Ovary (tissue), 9 donors: ENCODE results near the gene SF3B3. TPM values are rescaled to one million over a fixed set of nuclear protein-coding genes. Genes with fewer than 3 reads are reported as not detected.
A peak's percentile ranks its signal among the peaks of the same experiment; 100 is the strongest.

Source experiments
- DNase-seq, 5 donors: peaks; one replicate each; pipeline ENCODE4 v3.0.0-alpha.2; 2019 to 2020
- H3K27ac ChIP-seq, 2 donors: fragments of 200-600 bp; one replicate each; pipeline versions ENCODE4 v1.5.1 to v1.8.0; 2019 to 2022
- H3K27me3 ChIP-seq: fragments of 200-600 bp; one replicate; pipeline ENCODE4 v1.8.0; 2022
- H3K36me3 ChIP-seq: fragments of 200-600 bp; sonication (generic); one replicate; pipeline ENCODE4 v1.5.1; 2019
- H3K4me1 ChIP-seq: one replicate; pipeline ENCODE4 v1.8.1; 2013; ENCODE audit warnings: mild to moderate bottlenecking, moderate library complexity; ENCODE audit not compliant: insufficient read depth
- H3K4me3 ChIP-seq: fragments of 200-600 bp; sonication (generic); one replicate; pipeline ENCODE4 v1.5.1; 2017
- H3K9me3 ChIP-seq, 2 donors: fragments of 200-600 bp in 1 of 2; sonication (generic) in 1 of 2; one replicate each; pipeline versions ENCODE4 v1.5.1 to v1.8.1; 2013 to 2019; ENCODE audit warnings: mild to moderate bottlenecking in 1 of 2, moderate library complexity in 1 of 2
- EP300 ChIP-seq: sonication (generic); formaldehyde crosslinking; IDR thresholded peaks from one replicate; pipeline ENCODE4 v1.6.1; 2017; ENCODE audit warnings: antibody characterized with exemption
- POLR2A ChIP-seq: fragments of 450-650 bp; IDR thresholded peaks from one replicate; pipeline ENCODE4 v1.6.1; 2017; ENCODE audit warnings: antibody characterized with exemption, mild to moderate bottlenecking, moderate library complexity
- WGBS, 3 donors: extraction: QIAGEN DNeasy Blood & Tissue Kit in 1 of 3; methylation state at CpG; one replicate each; pipeline versions ENCODE4 v1.1.5 to v1.1.7; 2013 to 2017; 5-methylcytosine and 5-hydroxymethylcytosine counted together
- intact Hi-C, 4 donors: fragments of 100-400 bp; cut with DNase I; formaldehyde crosslinking; loops; one replicate each; pipeline versions ENCODE4 v1.11.0 to v1.15.1; 2022 to 2023
- polyA plus RNA-seq, 2 donors: library from polyadenylated mRNA; stranded (reverse); fragments of 200-250 nt in 1 of 2; fragments of 350-450 nt in 1 of 2; fragmentation: Illumina TruSeq in 1 of 2; extraction: RNeasy Lipid Tissue Mini Kit (QIAGEN cat#74804) in 1 of 2; gene quantifications; one replicate each; pipeline ENCODE4 v1.2.3, GENCODE V29; 2013 to 2014
- total RNA-seq, 7 donors: library from RNA; depleted of rRNA in 2 of 7; stranded (reverse); fragments of >200 nt in 2 of 7; fragmentation: NEBNext Ultra II Directional in 3 of 7; extraction: Animal tissue kit (Norgen Biotek cat#: 25700) in 3 of 7; gene quantifications; one replicate each; pipeline versions ENCODE4 v1.1.0 to v1.2.4, GENCODE V29; 2016 to 2023
- TF ChIP-seq, protein P1 (sequence below), 3 donors: fragments of 450-650 bp in 2 of 3; fragments of 200-600 bp in 1 of 3; IDR thresholded peaks; one replicate each; pipeline versions ENCODE4 v1.5.1 to v1.8.0; 2016 to 2022; ENCODE audit warnings: antibody characterized with exemption in 3 of 3, mild to moderate bottlenecking in 1 of 3
- donor health status: DM: no; HTN: no; CAD: no; lungs with moderate emphysema.
- donor health status: DM: no; HTN: no; CAD: no.
- donor health status: Bipolar disorder and iron deficiency.
- donor health status: DM: yes; HTN: yes; CAD: no.
- donor health status: DM: no; HTN: no; CAD: no.
- donor health status: DM: yes; HTN: yes; CAD: no.

Gene SF3B3
- total and polyA plus RNA-seq, 9 donors, result 76.1 to 326 (median 282) TPM

- Histone ChIP-seq H3K27me3 (no peaks in the 10 kb centered on the region), H3K9me3 (no peaks in the 10 kb centered on the region), H3K4me1 (peaks cover 6% of the 10 kb centered on the region), H3K36me3 (no peaks in the 10 kb centered on the region), H3K4me3 (no peak overlapping the region), H3K27ac (no peak overlapping the region)
- 85 to 86% (median 85%) methylated on average over 8 of the region's 8 CpGs for WGBS, 3 donors
- no peak for DNase-seq
- TF ChIP-seq, protein P1, sequence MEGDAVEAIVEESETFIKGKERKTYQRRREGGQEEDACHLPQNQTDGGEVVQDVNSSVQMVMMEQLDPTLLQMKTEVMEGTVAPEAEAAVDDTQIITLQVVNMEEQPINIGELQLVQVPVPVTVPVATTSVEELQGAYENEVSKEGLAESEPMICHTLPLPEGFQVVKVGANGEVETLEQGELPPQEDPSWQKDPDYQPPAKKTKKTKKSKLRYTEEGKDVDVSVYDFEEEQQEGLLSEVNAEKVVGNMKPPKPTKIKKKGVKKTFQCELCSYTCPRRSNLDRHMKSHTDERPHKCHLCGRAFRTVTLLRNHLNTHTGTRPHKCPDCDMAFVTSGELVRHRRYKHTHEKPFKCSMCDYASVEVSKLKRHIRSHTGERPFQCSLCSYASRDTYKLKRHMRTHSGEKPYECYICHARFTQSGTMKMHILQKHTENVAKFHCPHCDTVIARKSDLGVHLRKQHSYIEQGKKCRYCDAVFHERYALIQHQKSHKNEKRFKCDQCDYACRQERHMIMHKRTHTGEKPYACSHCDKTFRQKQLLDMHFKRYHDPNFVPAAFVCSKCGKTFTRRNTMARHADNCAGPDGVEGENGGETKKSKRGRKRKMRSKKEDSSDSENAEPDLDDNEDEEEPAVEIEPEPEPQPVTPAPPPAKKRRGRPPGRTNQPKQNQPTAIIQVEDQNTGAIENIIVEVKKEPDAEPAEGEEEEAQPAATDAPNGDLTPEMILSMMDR (IDR thresholded peaks at IDR 0.05), result no peak
- TF ChIP-seq EP300 (no peak), POLR2A (no peak)
- intact Hi-C loops, result no loop called here
Observed at GRCh38 chr16:70574595-70575271, 51.1 kb downstream of the SF3B3 start.

- H3K4me3 ChIP-seq, result no peak overlapping the region
- H3K4me1 ChIP-seq, result peaks cover 6% of the 10 kb centered on the region
- no peak for DNase-seq
- intact Hi-C loops, result no loop called here
- H3K27me3 ChIP-seq, result no peaks in the 10 kb centered on the region
- H3K27ac ChIP-seq, result no peak overlapping the region
- 88 to 93% (median 90%) methylated on average over 7 of the region's 7 CpGs for WGBS, 3 donors
- TF ChIP-seq POLR2A, result no peak
- TF ChIP-seq EP300, result no peak
- TF ChIP-seq, protein P1 (IDR thresholded peaks at IDR 0.05), result no peak
- no peaks in the 10 kb centered on the region for H3K36me3 ChIP-seq
- H3K9me3 ChIP-seq, result no peaks in the 10 kb centered on the region
Observed at GRCh38 chr16:70575376-70575775, 51.8 kb downstream of the SF3B3 start.

- Histone ChIP-seq H3K27me3 (no peaks in the 10 kb centered on the region), H3K27ac (peak overlapping the region in 1 of 2 donors; percentile 30), H3K9me3 (no peaks in the 10 kb centered on the region), H3K4me3 (no peak overlapping the region), H3K36me3 (no peaks in the 10 kb centered on the region), H3K4me1 (peaks cover 6% of the 10 kb centered on the region)
- intact Hi-C loops, result no loop called here
- no peak for TF ChIP-seq POLR2A
- TF ChIP-seq, protein P1 (IDR thresholded peaks at IDR 0.05), result no peak
- no peak for TF ChIP-seq EP300
- WGBS, 3 donors, result 43 to 51% (median 48%) methylated on average over 10 of the region's 10 CpGs
- DNase-seq, result no peak
Observed at GRCh38 chr16:70576431-70577255, 53.0 kb downstream of the SF3B3 start.

DNA sequence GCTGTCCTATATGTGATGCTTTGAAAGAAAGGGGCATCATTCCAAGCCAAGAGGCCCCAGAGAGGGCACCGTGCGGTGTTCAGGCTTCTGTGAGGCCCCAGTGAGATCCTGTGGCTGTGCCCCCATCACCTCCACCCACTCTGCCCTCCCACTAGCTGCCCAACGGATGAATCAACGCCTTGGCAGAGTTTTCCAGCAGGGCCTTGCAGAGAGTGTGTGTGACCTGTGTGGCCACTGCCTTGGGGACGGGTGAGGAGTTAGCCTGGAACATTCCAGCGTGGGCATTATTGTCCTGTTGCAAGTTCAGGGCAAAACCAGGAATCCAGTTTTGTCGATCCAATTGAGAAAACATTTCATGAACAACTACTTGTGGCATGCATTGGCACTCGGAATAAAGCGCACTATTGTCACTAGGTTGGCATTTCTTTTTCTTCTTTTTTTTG, 53.7 kb downstream of the SF3B3 start:
- no peak for DNase-seq
- Histone ChIP-seq H3K9me3 (no peaks in the 10 kb centered on the region), H3K27ac (no peak overlapping the region), H3K27me3 (no peaks in the 10 kb centered on the region), H3K4me1 (peaks cover 8% of the 10 kb centered on the region), H3K36me3 (no peaks in the 10 kb centered on the region), H3K4me3 (no peak overlapping the region)
- TF ChIP-seq POLR2A (no peak), EP300 (no peak)
- TF ChIP-seq, protein P1 (IDR thresholded peaks at IDR 0.05), result no peak
- intact Hi-C loops, result no loop called here
- 50 to 59% (median 53%) methylated on average over 9 of the region's 9 CpGs for WGBS, 3 donors
